K562 (cell line): ENCODE measurements around the gene ERF. TPM values are rescaled to one million over a fixed set of nuclear protein-coding genes. Genes with fewer than 3 reads are reported as not detected.

Experiments
- ATAC-seq: fragments of 200-7000 bp; cut with Tn5 transposase; 3 replicates; pipeline ENCODE4 v1.9.1; 2020; ENCODE audit warnings: moderate library complexity
- BruUV-seq: library from RNA; stranded (reverse); fragments of 400-500 nt; replicated peaks from 2 replicates; lab custom pipeline; 2021; lab: Mats Ljungman, UMichigan
- CTCF ChIA-PET: fragments of 300-600 bp; formaldehyde crosslinking; extraction: SDS; loops from one replicate; lab custom pipeline; 2021; ENCODE audit warnings: low intra/inter-chr PET ratio; lab: Yijun Ruan, JAX
- POLR2A ChIA-PET: fragments of 300-600, 350-650 bp; sonication (Branson Sonifier 250); formaldehyde crosslinking; extraction: SDS; loops from one replicate; lab custom pipeline; 2021; ENCODE audit warnings: antibody characterized with exemption, inconsistent platforms; lab: Yijun Ruan, JAX
- DNase-seq, 4 experiments: peaks; one replicate each; pipeline versions ENCODE4 v3.0.0 to v3.0.0-alpha.2; 2011 to 2018; ENCODE audit warnings: low spot score in 3 of 4, mixed read lengths in 3 of 4; ENCODE audit errors: extremely low read depth in 1 of 4
- FAIRE-seq: peaks from 2 replicates; lab custom pipeline; 2011; peaks lifted over from hg19 to GRCh38; lab: Jason Lieb, UNC
- H2AFZ ChIP-seq: 2 replicates; pipeline ENCODE4 v1.6.0; 2011; ENCODE audit warnings: low read depth, low read length, control low read depth, inconsistent platforms
- H3K27ac ChIP-seq: fragments of 200-600 bp; 3 replicates; pipeline ENCODE4 v1.8.0; 2011; ENCODE audit warnings: low read depth, mild to moderate bottlenecking, control low read depth, inconsistent platforms, low read length, moderate library complexity, mixed read lengths; ENCODE audit errors: extremely low read depth
- H3K27me3 ChIP-seq, 2 experiments: fragments of 300-600 bp in 1 of 2; 2 replicates in 1 of 2; 3 replicates in 1 of 2; pipeline versions ENCODE4 v1.6.0 to v1.8.0; 2011; ENCODE audit warnings: inconsistent platforms in 2 of 2, low read length in 2 of 2, mild to moderate bottlenecking in 1 of 2, mixed read lengths in 1 of 2, moderate library complexity in 1 of 2; ENCODE audit not compliant: control insufficient read depth in 2 of 2, insufficient read depth in 2 of 2
- H3K36me3 ChIP-seq: fragments of 300-600 bp; 3 replicates; pipeline ENCODE4 v1.8.0; 2011; ENCODE audit warnings: mild to moderate bottlenecking, low read length, inconsistent platforms; ENCODE audit not compliant: control insufficient read depth, insufficient read depth
- H3K4me1 ChIP-seq, 2 experiments: fragments of 200-600 bp in 1 of 2; replicated peaks in 1 of 2; 2 replicates in 1 of 2; 3 replicates in 1 of 2; pipeline versions ENCODE4 v1.5.1 to v1.8.0; 2011; ENCODE audit warnings: inconsistent platforms in 2 of 2, low read length in 2 of 2, mild to moderate bottlenecking in 1 of 2, mixed read lengths in 1 of 2, moderate library complexity in 1 of 2; ENCODE audit not compliant: control insufficient read depth in 2 of 2, insufficient read depth in 2 of 2
- H3K4me2 ChIP-seq: 2 replicates; pipeline ENCODE4 v1.6.1; 2011; ENCODE audit warnings: low read length, control low read depth, inconsistent platforms, mixed read lengths; ENCODE audit not compliant: insufficient read depth
- H3K4me3 ChIP-seq: fragments of 200-600 bp; sonication (generic), shearing (Covaris generic); 2 replicates; pipeline ENCODE4 v1.5.1; 2016; ENCODE audit warnings: control low read depth, inconsistent platforms
- H3K79me2 ChIP-seq: fragments of 200-600 bp; 3 replicates; pipeline ENCODE4 v1.8.0; 2011; ENCODE audit warnings: low read length, inconsistent platforms; ENCODE audit not compliant: control insufficient read depth, insufficient read depth
- H3K9ac ChIP-seq, 2 experiments: 2 replicates each; pipeline versions ENCODE4 v1.6.0 to v1.6.1; 2011; ENCODE audit warnings: low read depth in 2 of 2, low read length in 2 of 2, control low read depth in 1 of 2, inconsistent platforms in 1 of 2, mild to moderate bottlenecking in 1 of 2, mixed read lengths in 1 of 2; ENCODE audit not compliant: insufficient read depth in 1 of 2
- H3K9me1 ChIP-seq: one replicate; pipeline ENCODE4 v1.6.0; 2011; ENCODE audit warnings: inconsistent platforms, mild to moderate bottlenecking, low read length, moderate library complexity; ENCODE audit not compliant: control insufficient read depth, insufficient read depth
- H3K9me3 ChIP-seq: replicated peaks from 2 replicates; pipeline ENCODE4 v1.5.1; 2011; ENCODE audit warnings: low read depth, low read length, inconsistent platforms; ENCODE audit not compliant: control insufficient read depth, insufficient read depth
- H4K20me1 ChIP-seq: replicated peaks from 2 replicates; pipeline ENCODE4 v1.6.1; 2011; ENCODE audit warnings: low read length, inconsistent platforms, mixed read lengths; ENCODE audit not compliant: control insufficient read depth, insufficient read depth
- HNRNPH1 ChIP-seq: fragments of 200-400 bp; formaldehyde crosslinking; optimal IDR thresholded peaks from 2 replicates; pipeline ENCODE3; 2017; ENCODE audit warnings: low read depth, mild to moderate bottlenecking, low read length, moderate library complexity
- JUNB ChIP-seq: fragments of 450-650 bp; formaldehyde crosslinking; conservative IDR thresholded peaks from 2 replicates; pipeline ENCODE4 v1.4.0; 2020; ENCODE audit warnings: mild to moderate bottlenecking
- MBD2 ChIP-seq: sonication (generic); IDR thresholded peaks from 2 replicates; pipeline ENCODE4 v1.6.1; 2016; ENCODE audit warnings: low read depth, borderline replicate concordance
- RBFOX2 ChIP-seq: fragments of 200-400 bp; formaldehyde crosslinking; IDR thresholded peaks from 2 replicates; pipeline ENCODE4 v1.6.1; 2017; ENCODE audit warnings: low read depth, mild to moderate bottlenecking, low read length, moderate library complexity
- WGBS: fragments of 100-300 bp; shearing (Covaris generic); methylation state at CpG from one replicate; pipeline ENCODE4 v1.1.6; 2016; ENCODE audit warnings: low coverage, mixed read lengths; ENCODE audit not compliant: insufficient coverage; ENCODE audit errors: missing lambda C conversion rate; 5-methylcytosine and 5-hydroxymethylcytosine counted together
- in situ Hi-C: fragments of 300-500 bp; cut with MboI; formaldehyde crosslinking; loops from 4 replicates; pipeline ENCODE4 v1.15.0; 2018; ENCODE audit warnings: inconsistent platforms, mixed read lengths
- intact Hi-C: fragments of 100-400 bp; cut with micrococcal nuclease; formaldehyde crosslinking; loops from 2 replicates; pipeline ENCODE4 v1.14.2; 2022
- polyA plus RNA-seq, 8 experiments: library from polyadenylated mRNA; depleted of rRNA in 4 of 8; stranded (reverse) in 5 of 8; unstranded in 3 of 8; fragments of >200 nt; fragmentation: Nextera tagmentation in 2 of 8; fragmentation: Illumina TruSeq in 1 of 8; extraction: Ambion mirVana in 2 of 8; extraction: Trizol in 1 of 8; gene quantifications; 2 replicates each; pipeline versions ENCODE4 v1.2.1 to v1.2.3, GENCODE V29; 2011 to 2014; ENCODE audit warnings: inconsistent platforms in 1 of 8, missing spikeins in 1 of 8
- total RNA-seq, 7 experiments: library from RNA; depleted of rRNA in 6 of 7; stranded (reverse); fragments of >200 nt in 6 of 7; fragmentation: Illumina TruSeq in 2 of 7; extraction: Trizol in 2 of 7; gene quantifications; 2 replicates each; pipeline versions ENCODE4 v1.2.1 to v1.2.3, GENCODE V29; 2011 to 2021; ENCODE audit warnings: low replicate concordance in 1 of 7

The ERF gene
- total and polyA plus RNA-seq, 9 of the 15 experiments (the other 6 are each of a cell fraction or from before 2014, with no cell fraction given), result 0.03 to 75.4 (median 27.0) TPM

GRCh38 chr19:42204664-42205063 lies 50.3 kb downstream of the ERF start:
- 98% methylated on average over 5 of the region's 6 CpGs for WGBS
- H3K27ac ChIP-seq, result no peak overlapping the region
- ChIA-PET POLR2A (interaction anchor here (0.6 kb wide), 1 partner anchor 11 kb away, joined by 3 read pairs; no protein-coding TSS in a partner anchor), CTCF (no interaction called here)
- no peak for ATAC-seq
- intact Hi-C loops (no loop called here), in situ Hi-C loops (no loop called here)
- peaks cover 43 to 45% of the 10 kb centered on the region in 2 experiments for H3K4me1 ChIP-seq
- TF ChIP-seq HNRNPH1 (no peak), JUNB (no peak)
- H3K4me3 ChIP-seq, result no peak overlapping the region
- no peaks in the 10 kb centered on the region for H3K9me3 ChIP-seq
- peaks cover 83% of the 10 kb centered on the region for H3K79me2 ChIP-seq
- no peak overlapping the region for H3K4me2 ChIP-seq
- H3K27me3 ChIP-seq, result no peaks in the 10 kb centered on the region; a peak in 1 of 5 replicates
- DNase-seq, result no peak
- no peak overlapping the region for H2AFZ ChIP-seq
- no peak overlapping the region for H3K9ac ChIP-seq
- no TSS peak for BruUV-seq
- FAIRE-seq, result no peak
- peaks cover 12% of the 10 kb centered on the region; the same call in 1 of the 2 replicates for H4K20me1 ChIP-seq
- peaks cover 4% of the 10 kb centered on the region for H3K9me1 ChIP-seq
- H3K36me3 ChIP-seq, result peaks cover 95% of the 10 kb centered on the region

DNA sequence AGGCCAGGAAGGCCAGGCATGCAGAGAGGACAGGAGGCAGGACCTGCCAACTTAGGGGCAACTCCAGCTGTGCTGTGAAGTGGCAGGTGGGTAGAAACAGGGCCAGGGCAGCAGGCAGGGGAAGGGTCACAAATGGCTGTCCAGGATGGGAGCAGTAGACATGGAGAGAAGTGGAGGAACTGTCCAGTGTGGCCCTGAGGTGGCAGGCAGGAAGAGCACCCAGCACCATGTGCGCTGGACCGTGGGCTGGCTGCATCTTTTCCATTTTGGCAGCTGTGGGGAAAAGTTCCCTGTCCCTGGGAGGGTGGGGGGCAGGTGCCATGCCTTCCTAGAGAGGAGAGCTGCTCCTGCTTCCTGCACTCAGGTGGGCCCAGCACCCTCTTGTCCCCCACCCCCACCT lies 51.2 kb downstream of the ERF start:
- Histone ChIP-seq H3K9me3 (no peaks in the 10 kb centered on the region), H3K36me3 (peaks cover 95% of the 10 kb centered on the region), H3K79me2 (peaks cover 83% of the 10 kb centered on the region), H3K9me1 (peaks cover 4% of the 10 kb centered on the region), H4K20me1 (peaks cover 22% of the 10 kb centered on the region; the same call in 1 of the 2 replicates), H3K27me3 (no peaks in the 10 kb centered on the region; a peak in 1 of 5 replicates), H3K4me1 (peaks cover 50 to 51% of the 10 kb centered on the region in 2 experiments), H3K4me2 (no peak overlapping the region), H3K4me3 (no peak overlapping the region), H2AFZ (no peak overlapping the region), H3K27ac (no peak overlapping the region), H3K9ac (peak overlapping the region in 1 of 2 experiments; percentile 56; a peak in 2 of 4 replicates)
- CTCF ChIA-PET, result no interaction called here
- no peak for DNase-seq
- no TSS peak for BruUV-seq
- no peak for ATAC-seq
- peak; percentile 25; the same call in 1 of the 2 replicates for TF ChIP-seq RBFOX2
- TF ChIP-seq MBD2, result no peak
- no peak for FAIRE-seq
- POLR2A ChIA-PET, result interaction anchor here (0.6 kb wide), 1 partner anchor 13 kb away, joined by 3 read pairs; no protein-coding TSS in a partner anchor
- intact Hi-C loops, result no loop called here
- 100% methylated on average over 2 of the region's 2 CpGs for WGBS
- in situ Hi-C loops, result no loop called here
